Measurements from ENCODE around the gene MYOM1.

The MYOM1 gene

GRCh38 chr18:3184275-3184963 lies 35.3 kb downstream of the MYOM1 start:
- TF ChIP-seq CTCF (IDR thresholded peaks at IDR 0.05), result no peak
- no peaks in the 10 kb centered on the region for H3K36me3 ChIP-seq (ENCODE audit: control insufficient read depth, insufficient read depth, low read length)
- H3K27me3 ChIP-seq (ENCODE audit: control insufficient read depth, insufficient read depth, low read length), result no peaks in the 10 kb centered on the region
- H3K9me3 ChIP-seq (ENCODE audit: control insufficient read depth, low read length), result no peaks in the 10 kb centered on the region
- no peaks in the 10 kb centered on the region for H3K79me2 ChIP-seq
- no peak overlapping the region for H3K4me2 ChIP-seq (ENCODE audit: low read length)
- no peak overlapping the region for H3K27ac ChIP-seq
- no peak overlapping the region for H3K9ac ChIP-seq
- H3K4me3 ChIP-seq (ENCODE audit: low read depth, low read length), result no peak overlapping the region
- H2AFZ ChIP-seq, result peak overlapping the region; percentile 2
- peaks cover 12% of the 10 kb centered on the region for H3K4me1 ChIP-seq

GRCh38 chr18:3183103-3183717 lies 36.6 kb downstream of the MYOM1 start:
- Histone ChIP-seq H3K27ac (peak overlapping the region; percentile 61), H3K4me1 (peaks cover 12% of the 10 kb centered on the region)

GRCh38 chr18:3180325-3180724 lies 39.4 kb downstream of the MYOM1 start:
- TF ChIP-seq CTCF (IDR thresholded peaks at IDR 0.05), result no peak
- Histone ChIP-seq H3K36me3 (ENCODE audit: control insufficient read depth, insufficient read depth, low read length) (no peaks in the 10 kb centered on the region), H3K27ac (no peak overlapping the region), H3K4me3 (ENCODE audit: low read depth, low read length) (no peak overlapping the region), H3K27me3 (ENCODE audit: control insufficient read depth, insufficient read depth, low read length) (no peaks in the 10 kb centered on the region), H3K9ac (no peak overlapping the region), H3K9me3 (ENCODE audit: control insufficient read depth, low read length) (no peaks in the 10 kb centered on the region), H3K4me1 (peaks cover 16% of the 10 kb centered on the region), H2AFZ (no peak overlapping the region), H3K4me2 (ENCODE audit: low read length) (no peak overlapping the region), H3K79me2 (no peaks in the 10 kb centered on the region)

More at GRCh38 chr18:3183103-3183717, 36.6 kb downstream of the MYOM1 start:
- Histone ChIP-seq H3K4me3 (ENCODE audit: low read depth, low read length) (no peak overlapping the region), H3K9ac (no peak overlapping the region), H3K36me3 (ENCODE audit: control insufficient read depth, insufficient read depth, low read length) (no peaks in the 10 kb centered on the region), H2AFZ (peak overlapping the region; percentile 69), H3K4me2 (ENCODE audit: low read length) (no peak overlapping the region), H3K79me2 (no peaks in the 10 kb centered on the region), H3K27me3 (ENCODE audit: control insufficient read depth, insufficient read depth, low read length) (no peaks in the 10 kb centered on the region), H3K9me3 (ENCODE audit: control insufficient read depth, low read length) (no peaks in the 10 kb centered on the region)
- no peak for TF ChIP-seq CTCF (IDR thresholded peaks at IDR 0.05)

GRCh38 chr18:3179430-3180089 lies 40.2 kb downstream of the MYOM1 start:
- Histone ChIP-seq H3K4me2 (ENCODE audit: low read length) (no peak overlapping the region), H3K9me3 (ENCODE audit: control insufficient read depth, low read length) (no peaks in the 10 kb centered on the region), H2AFZ (no peak overlapping the region), H3K9ac (no peak overlapping the region), H3K4me1 (peaks cover 19% of the 10 kb centered on the region), H3K36me3 (ENCODE audit: control insufficient read depth, insufficient read depth, low read length) (no peaks in the 10 kb centered on the region), H3K27ac (no peak overlapping the region), H3K4me3 (ENCODE audit: low read depth, low read length) (no peak overlapping the region), H3K27me3 (ENCODE audit: control insufficient read depth, insufficient read depth, low read length) (no peaks in the 10 kb centered on the region), H3K79me2 (no peaks in the 10 kb centered on the region)
- no peak for TF ChIP-seq CTCF (IDR thresholded peaks at IDR 0.05)

All from parathyroid adenoma (tissue), 2 donors.